ENCODE measurements around the gene MARS1. TPM values are rescaled to one million over a fixed set of nuclear protein-coding genes. Genes with fewer than 3 reads are reported as not detected.

MARS1 gene
- total RNA-seq, 1 experiment from 2014 or later = 291 TPM

DNA sequence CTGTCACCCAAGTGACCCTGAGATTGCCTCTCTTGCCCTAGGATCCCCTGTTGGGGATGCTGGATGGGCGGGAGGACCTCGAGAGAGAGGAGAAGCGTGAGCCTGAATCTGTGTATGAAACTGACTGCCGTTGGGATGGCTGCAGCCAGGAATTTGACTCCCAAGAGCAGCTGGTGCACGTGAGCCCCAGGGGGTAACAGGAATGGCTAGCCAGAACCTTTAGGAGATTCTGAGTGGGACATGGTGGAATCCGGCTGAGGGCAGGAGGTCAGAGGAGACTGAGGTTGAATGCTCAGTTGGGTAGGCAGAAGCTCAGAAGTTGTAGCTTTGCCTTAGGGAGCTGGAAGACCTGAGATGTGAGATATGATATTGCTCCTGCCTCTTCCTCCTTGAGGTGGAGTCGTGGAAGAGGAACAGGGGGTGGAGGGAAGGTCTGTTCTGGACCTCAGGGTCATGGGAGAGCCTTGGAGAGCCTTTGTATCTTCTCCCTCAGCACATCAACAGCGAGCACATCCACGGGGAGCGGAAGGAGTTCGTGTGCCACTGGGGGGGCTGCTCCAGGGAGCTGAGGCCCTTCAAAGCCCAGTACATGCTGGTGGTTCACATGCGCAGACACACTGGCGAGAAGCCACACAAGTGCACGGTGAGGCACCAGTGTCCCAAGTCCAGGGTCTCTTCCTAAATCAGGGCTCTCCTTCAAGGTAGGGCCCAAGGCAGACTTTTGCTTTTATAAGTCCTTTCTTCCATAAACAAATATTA is 21.9 kb upstream of the MARS1 start:
- in situ Hi-C loops (cut with HindIII; ENCODE audit: low pct_unique_long_range_greater_than_20kb, low sequenced_read_pairs) (no loop called here), intact Hi-C loops (cut with micrococcal nuclease; ENCODE audit: unreplicated experiment) (no loop called here)
- Histone ChIP-seq H3K36me3 (ENCODE audit: control insufficient read depth, insufficient read depth, low read length) (no peaks in the 10 kb centered on the region), H3K4me3 (ENCODE audit: low read depth in 2 of 2, low read length in 2 of 2) (no peak overlapping the region), H3K4me1 (ENCODE audit: control insufficient read depth, insufficient read depth, low read length) (peaks cover 1% of the 10 kb centered on the region), H3K9me3 (ENCODE audit: control insufficient read depth, insufficient read depth, low read depth, low read length) (no peaks in the 10 kb centered on the region), H3K27me3 (ENCODE audit: control insufficient read depth, insufficient read depth, low read length) (no peaks in the 10 kb centered on the region), H3K27ac (ENCODE audit: low read length) (no peak overlapping the region)
- POLR2A ChIA-PET = interaction anchor here (0.6 kb wide), 1 partner anchor 1504 kb away, joined by 10 read pairs; no protein-coding TSS in a partner anchor
- TF ChIP-seq POLR2AphosphoS5 (IDR thresholded peaks at IDR 0.05; ENCODE audit: low read depth, low read length) = no peak
- no peak for TF ChIP-seq TCF7L2 (IDR thresholded peaks at IDR 0.05; ENCODE audit: low read depth, low read length)
- TF ChIP-seq, protein P1, sequence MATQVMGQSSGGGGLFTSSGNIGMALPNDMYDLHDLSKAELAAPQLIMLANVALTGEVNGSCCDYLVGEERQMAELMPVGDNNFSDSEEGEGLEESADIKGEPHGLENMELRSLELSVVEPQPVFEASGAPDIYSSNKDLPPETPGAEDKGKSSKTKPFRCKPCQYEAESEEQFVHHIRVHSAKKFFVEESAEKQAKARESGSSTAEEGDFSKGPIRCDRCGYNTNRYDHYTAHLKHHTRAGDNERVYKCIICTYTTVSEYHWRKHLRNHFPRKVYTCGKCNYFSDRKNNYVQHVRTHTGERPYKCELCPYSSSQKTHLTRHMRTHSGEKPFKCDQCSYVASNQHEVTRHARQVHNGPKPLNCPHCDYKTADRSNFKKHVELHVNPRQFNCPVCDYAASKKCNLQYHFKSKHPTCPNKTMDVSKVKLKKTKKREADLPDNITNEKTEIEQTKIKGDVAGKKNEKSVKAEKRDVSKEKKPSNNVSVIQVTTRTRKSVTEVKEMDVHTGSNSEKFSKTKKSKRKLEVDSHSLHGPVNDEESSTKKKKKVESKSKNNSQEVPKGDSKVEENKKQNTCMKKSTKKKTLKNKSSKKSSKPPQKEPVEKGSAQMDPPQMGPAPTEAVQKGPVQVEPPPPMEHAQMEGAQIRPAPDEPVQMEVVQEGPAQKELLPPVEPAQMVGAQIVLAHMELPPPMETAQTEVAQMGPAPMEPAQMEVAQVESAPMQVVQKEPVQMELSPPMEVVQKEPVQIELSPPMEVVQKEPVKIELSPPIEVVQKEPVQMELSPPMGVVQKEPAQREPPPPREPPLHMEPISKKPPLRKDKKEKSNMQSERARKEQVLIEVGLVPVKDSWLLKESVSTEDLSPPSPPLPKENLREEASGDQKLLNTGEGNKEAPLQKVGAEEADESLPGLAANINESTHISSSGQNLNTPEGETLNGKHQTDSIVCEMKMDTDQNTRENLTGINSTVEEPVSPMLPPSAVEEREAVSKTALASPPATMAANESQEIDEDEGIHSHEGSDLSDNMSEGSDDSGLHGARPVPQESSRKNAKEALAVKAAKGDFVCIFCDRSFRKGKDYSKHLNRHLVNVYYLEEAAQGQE (IDR thresholded peaks at IDR 0.05; ENCODE audit: insufficient read depth in 1 of 2, low read depth in 2 of 2, low read length in 1 of 2) = no peak
- no peak for TF ChIP-seq SIN3A (IDR thresholded peaks at IDR 0.05; ENCODE audit: borderline replicate concordance, insufficient read depth, low read depth, low read length)
- TF ChIP-seq, protein P2, sequence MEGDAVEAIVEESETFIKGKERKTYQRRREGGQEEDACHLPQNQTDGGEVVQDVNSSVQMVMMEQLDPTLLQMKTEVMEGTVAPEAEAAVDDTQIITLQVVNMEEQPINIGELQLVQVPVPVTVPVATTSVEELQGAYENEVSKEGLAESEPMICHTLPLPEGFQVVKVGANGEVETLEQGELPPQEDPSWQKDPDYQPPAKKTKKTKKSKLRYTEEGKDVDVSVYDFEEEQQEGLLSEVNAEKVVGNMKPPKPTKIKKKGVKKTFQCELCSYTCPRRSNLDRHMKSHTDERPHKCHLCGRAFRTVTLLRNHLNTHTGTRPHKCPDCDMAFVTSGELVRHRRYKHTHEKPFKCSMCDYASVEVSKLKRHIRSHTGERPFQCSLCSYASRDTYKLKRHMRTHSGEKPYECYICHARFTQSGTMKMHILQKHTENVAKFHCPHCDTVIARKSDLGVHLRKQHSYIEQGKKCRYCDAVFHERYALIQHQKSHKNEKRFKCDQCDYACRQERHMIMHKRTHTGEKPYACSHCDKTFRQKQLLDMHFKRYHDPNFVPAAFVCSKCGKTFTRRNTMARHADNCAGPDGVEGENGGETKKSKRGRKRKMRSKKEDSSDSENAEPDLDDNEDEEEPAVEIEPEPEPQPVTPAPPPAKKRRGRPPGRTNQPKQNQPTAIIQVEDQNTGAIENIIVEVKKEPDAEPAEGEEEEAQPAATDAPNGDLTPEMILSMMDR (IDR thresholded peaks at IDR 0.05) = no peak
- BruUV-seq (replicated peaks) = no TSS peak
- DNase-seq (ENCODE audit: low read depth, low spot score) (no peak), ATAC-seq (no peak)
- CTCF ChIA-PET = interaction anchor here (0.6 to 0.9 kb wide), 2 partner anchors 10 to 13 kb away, joined by 3 to 5 read pairs; no protein-coding TSS in a partner anchor

DNA sequence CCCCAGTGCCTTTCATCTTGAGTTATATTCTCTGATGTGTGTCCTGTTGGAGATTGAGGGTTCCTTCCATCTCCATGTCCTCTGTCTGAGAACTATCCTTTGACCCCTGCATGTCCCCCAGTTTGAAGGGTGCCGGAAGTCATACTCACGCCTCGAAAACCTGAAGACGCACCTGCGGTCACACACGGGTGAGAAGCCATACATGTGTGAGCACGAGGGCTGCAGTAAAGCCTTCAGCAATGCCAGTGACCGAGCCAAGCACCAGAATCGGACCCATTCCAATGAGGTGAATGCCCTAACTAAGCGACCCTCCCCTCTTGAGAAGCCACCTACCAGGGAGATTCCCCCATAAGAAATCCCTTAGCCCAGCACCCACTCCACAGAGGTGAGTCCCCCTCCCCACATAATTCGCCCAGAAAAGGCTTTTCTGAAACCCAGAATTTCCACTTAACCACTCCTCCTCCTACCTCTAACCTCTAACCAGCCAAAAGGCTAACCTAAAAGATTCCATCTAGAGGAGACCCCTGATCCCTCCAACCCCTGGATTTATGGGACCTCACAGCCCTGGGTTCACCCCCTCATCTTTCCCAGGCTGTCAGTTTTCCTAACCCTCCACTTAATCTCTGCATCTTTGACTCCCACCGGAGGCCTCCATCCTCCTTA is 20.5 kb upstream of the MARS1 start:
- no peak for ATAC-seq
- no peak overlapping the region for H3K27ac ChIP-seq (ENCODE audit: low read length)
- ChIA-PET POLR2A (no interaction called here), CTCF (interaction anchor here (0.6 kb wide), 1 partner anchor 44 kb away, joined by 10 read pairs; no protein-coding TSS in a partner anchor)
- BruUV-seq (replicated peaks) = no TSS peak
- H3K36me3 ChIP-seq (ENCODE audit: control insufficient read depth, insufficient read depth, low read length) = no peaks in the 10 kb centered on the region
- H3K4me3 ChIP-seq (ENCODE audit: low read depth in 2 of 2, low read length in 2 of 2) = no peak overlapping the region
- no peaks in the 10 kb centered on the region for H3K27me3 ChIP-seq (ENCODE audit: control insufficient read depth, insufficient read depth, low read length)
- no peaks in the 10 kb centered on the region for H3K4me1 ChIP-seq (ENCODE audit: control insufficient read depth, insufficient read depth, low read length)
- DNase-seq (ENCODE audit: low read depth, low spot score) = no peak
- in situ Hi-C loops (cut with HindIII; ENCODE audit: low pct_unique_long_range_greater_than_20kb, low sequenced_read_pairs) (no loop called here), intact Hi-C loops (cut with micrococcal nuclease; ENCODE audit: unreplicated experiment) (no loop called here)
- no peaks in the 10 kb centered on the region for H3K9me3 ChIP-seq (ENCODE audit: control insufficient read depth, insufficient read depth, low read depth, low read length)
- TF ChIP-seq SIN3A (IDR thresholded peaks at IDR 0.05; ENCODE audit: borderline replicate concordance, insufficient read depth, low read depth, low read length) = no peak
- TF ChIP-seq, protein P2 (IDR thresholded peaks at IDR 0.05) = no peak
